H54 (cell line): ENCODE results near the gene CUL3.
A peak's percentile ranks its signal among the peaks of the same experiment; 100 is the strongest.
"Not testable (repeated sequence)": the region's sequence is repeated elsewhere in the genome, so short reads cannot be mapped to it uniquely, and the experiment has no call there.

Experiments
- DNase-seq: peaks from one replicate; pipeline ENCODE4 v3.0.0; 2011; ENCODE audit warnings: low spot score, mixed read lengths; ENCODE audit not compliant: insufficient read length
- FAIRE-seq: peaks from 3 replicates; lab custom pipeline; 2011; peaks lifted over from hg19 to GRCh38; lab: Jason Lieb, UNC
- POLR2A ChIP-seq: IDR thresholded peaks from 2 replicates; pipeline ENCODE4 v1.6.1; 2011; ENCODE audit warnings: low read depth, mild to moderate bottlenecking, low read length

The CUL3 gene

DNA sequence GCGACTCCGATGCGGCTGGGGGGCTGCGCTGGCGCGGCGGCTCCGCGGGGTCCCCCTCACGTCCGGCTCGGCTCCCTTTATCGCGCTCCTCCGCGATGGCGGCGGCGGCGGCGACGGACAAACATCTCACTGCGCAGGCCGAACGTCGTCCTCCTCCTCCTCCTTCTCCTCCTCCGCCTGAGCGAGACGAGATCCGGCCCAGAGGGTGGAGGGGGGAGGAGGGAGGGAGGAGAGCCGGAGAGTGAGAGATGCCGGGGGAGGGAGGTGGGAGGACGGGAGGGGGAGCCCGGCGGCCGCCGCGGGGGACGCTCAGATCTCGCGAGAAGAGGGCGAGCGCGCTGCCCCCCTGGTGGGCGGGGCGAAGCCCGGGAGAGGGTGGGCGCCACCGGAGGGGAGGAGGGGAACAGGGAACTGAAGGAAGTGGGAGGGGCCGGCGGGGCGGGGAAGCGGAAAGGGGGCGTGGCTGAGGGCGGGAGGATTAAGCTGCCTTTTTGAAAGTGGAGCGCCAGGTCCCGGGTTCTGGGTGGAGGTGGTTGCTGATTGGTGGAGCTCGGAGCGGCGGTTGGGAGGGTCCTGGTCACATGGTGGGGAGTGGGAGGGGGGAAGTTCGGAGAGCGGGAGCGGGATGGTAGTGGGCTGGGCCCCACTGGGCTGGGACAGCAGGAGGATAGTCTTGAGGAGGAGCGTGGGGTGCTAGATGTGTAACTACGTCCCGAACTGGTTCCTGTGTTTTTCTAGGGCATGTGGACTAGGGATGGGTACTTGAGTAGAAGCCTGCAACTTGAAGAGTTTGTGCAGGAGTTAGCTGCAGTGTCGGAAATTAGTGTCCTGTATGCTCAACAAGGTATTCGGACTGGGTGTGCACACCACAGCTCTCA, at the start of gene CUL3:
Gene CUL3 (minus strand): TSS at position 153 of the 878 bp plus-strand sequence. CDS start 354 bp downstream, outside the sequence.
- DNase-seq: peak; percentile 89
- TF ChIP-seq POLR2A: peak; percentile 94
- FAIRE-seq: peak; percentile 94

DNA sequence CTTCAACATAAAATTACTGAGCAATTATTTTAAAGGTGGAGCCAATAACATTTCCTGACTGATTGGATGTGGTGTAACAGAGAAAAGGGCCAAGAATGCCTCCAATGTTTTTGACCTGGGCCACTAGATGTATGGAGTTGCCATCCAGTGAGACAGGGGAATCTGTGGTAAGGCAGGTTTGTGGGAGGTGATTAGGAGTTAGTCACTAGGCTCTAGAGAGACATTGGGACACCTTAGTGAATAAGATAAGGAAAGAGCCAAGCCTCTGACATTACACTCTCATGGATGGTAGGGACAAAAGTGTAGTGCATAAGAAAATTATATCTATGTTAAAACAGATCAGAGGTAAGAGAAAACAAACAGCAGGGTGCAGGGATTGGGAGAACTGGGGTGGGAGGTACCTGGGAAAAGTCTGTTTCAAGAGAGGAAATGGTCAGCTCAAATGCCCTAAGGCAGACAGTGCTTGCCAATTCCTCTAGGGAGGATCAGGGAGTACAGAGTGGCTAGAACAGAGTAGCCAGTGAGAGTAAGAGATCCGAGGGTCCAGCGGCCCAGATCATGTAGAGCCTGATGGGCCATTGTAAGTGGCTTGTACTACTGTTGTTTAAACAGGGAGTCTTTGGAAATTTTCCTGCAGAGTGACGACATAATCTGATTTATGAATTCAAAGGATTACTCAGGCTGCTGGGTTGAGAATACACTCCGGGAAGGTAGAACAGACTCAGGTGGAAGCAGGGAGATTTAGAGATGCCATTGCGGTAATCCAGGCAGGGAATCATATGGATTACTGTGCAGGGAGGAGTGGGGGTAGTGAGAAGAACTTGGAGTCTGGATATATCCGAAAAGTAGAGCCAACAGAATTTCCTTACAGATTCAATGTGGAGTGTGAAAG, 45.7 kb upstream of the CUL3 start:
- DNase-seq: no peak
- no peak for TF ChIP-seq POLR2A
- no peak for FAIRE-seq

DNA sequence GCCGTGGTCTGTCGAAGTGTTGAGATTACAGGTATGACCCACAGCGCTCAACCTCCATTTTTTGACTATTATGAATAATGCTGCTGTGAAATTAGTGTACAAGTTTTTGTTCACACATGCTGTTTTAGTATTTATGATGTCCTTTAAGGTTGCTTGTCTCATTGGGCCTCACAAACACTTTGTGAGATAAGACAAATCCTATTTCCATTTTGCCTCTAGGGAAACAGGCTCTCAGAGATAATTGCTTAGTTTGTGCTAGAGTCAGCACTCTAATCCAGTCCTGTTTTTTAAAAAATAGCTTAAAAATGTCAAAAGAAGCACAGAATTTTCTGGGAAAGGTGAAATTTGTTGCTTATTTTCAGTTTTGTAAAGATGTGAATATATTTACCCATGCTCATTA, 43.3 kb upstream of the CUL3 start:
- TF ChIP-seq POLR2A: no peak
- DNase-seq (no peak), FAIRE-seq (no peak)

DNA sequence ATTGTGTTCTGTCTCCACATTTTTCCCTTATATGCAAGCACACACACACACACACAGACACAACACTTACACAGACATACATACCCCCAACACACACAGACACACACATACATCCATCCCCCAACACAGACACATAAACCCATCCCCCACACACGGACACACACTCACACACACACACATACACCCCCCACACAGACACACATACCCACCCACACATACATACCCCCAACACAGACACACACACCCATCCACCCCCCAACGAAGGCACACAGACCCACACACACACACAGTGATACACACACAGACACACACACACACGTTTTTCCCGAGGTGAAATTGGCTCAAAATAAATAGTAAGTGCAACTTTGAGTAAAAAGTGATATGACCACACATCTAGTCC, 41.6 kb upstream of the CUL3 start:
- no peak for TF ChIP-seq POLR2A
- FAIRE-seq: no peak

DNA sequence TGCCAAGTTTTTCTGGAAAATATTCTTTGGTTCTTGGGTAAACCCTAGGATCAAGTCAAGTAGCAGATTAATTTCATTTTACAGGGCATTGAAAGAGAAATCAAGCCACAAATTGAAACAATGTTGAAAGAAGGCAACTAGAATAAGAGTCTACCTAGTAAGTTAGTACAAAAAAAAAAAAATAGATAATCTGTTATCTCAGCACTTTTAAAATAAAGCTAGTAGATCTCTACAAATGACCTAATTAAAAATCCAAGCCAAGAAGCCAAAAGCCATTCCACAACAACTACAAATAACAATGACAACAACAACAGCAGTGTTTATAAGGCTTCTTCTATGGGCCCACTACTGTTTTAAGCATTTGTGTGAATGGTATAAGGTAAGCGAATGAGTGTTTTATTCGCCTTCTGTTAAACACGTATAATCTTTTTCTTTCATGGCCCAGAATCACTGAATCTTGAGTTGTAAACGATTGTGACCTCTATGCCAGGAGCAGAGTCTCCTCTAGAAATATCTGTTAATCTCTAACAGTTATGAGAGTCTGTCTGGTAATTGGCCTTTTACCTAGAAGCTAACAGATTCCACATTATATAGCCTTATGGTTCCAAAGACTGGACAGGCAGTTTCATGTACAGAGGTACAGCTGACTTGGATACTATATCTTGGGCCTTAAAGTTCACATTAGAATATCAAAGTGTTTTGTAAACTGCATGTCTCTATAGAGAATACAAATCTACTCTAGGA, 28.6 kb upstream of the CUL3 start:
- TF ChIP-seq POLR2A: no peak
- FAIRE-seq (no peak), DNase-seq (no peak)

More for the DNA sequence above, 41.6 kb upstream of the CUL3 start:
- no peak for DNase-seq

DNA sequence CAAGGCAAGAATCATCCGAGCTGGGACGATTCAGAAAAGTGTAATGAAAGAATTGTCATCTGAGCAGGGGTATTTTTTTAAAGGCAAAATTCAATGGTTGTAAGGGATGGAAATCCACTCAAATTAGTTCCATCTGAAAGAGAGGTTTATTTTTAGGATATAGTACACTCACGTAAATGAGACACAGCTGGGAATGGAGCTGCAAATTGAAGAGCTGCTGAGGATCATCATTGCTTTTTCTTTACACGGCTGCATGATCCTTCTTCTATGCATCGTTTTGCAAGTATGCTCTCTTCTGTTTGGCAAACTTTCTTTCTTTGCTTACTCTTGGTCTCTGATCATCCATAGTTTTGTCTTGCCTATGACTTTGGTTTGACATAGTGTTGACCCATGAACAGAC, 27.4 kb upstream of the CUL3 start:
- DNase-seq (no peak), FAIRE-seq (no peak)
- TF ChIP-seq POLR2A: no peak

DNA sequence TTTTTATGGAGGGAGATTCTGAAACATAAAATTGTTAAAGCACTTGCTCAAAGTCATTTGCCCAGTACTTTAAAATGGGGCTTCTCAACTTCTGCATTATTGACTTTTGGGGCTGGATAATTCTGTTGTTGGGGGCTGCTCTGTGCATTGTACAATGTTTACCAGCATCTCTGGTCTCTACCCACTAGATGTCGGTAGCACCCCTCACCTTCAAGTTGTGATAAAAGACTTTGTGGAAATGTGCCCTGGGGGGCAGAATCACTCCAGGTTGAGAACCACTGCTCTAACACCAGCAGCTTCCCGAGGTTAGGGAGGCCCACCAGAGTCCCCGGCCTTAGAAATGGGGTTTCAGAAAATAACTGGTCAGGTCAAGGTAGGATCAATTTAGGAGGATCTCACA, 26.8 kb upstream of the CUL3 start:
- no peak for FAIRE-seq
- TF ChIP-seq POLR2A: no peak
- DNase-seq: no peak

DNA sequence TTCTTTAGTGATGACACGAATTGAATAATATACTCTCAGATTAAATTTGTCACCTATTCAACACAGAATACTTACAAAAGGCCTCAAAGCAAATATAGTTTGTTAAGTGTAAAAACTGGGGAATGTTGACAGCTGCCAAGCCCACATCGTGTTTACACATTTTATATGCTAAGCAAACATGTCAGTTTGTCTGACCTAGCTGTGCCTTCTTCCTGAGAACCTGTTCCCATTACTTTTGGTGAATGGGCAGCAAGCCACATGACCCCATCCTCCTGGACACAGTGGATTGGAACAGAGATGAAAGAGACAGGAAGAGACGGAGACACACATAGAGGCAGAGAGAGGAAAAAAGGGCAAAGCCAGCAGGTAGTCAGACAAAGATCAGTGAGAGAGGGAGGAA, 22.9 kb upstream of the CUL3 start:
- no peak for TF ChIP-seq POLR2A
- DNase-seq: no peak
- FAIRE-seq: no peak

DNA sequence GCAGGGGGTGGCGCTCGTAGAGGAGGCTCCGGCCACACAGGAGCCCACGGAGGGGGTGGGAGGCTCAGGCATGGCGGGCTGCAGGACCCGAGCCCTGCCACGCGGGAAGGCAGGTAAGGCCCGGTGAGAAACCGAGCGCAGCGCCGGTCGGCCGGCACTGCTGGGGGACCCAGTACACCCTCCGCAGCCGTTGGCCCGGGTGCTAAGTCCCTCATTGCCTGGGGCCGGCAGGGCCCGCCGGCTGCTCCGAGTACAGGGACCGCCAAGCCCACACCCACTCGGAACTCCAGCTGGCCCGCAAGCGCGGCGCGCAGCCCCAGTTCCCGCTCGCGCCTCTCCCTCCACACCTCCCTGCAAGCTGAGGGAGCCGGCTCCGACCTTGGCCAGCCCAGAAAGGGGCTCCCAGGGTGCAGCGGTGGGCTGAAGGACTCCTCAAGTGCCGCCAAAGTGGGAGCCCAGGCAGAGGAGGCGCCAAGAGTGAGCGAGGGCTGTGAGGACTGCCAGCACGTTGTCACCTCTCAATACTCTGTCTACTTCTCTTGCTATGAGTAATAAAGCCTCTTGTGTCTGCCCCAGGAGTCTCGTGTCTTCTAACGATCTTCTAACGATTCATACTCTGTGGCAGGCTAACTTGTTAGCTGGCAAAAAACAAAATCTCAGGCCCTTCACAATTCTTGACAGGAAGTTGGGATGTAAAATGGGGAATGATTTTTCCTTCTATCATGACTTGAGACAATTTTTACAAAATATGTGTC, 18.8 kb upstream of the CUL3 start:
- FAIRE-seq, DNase-seq: not testable (repeated sequence)

DNA sequence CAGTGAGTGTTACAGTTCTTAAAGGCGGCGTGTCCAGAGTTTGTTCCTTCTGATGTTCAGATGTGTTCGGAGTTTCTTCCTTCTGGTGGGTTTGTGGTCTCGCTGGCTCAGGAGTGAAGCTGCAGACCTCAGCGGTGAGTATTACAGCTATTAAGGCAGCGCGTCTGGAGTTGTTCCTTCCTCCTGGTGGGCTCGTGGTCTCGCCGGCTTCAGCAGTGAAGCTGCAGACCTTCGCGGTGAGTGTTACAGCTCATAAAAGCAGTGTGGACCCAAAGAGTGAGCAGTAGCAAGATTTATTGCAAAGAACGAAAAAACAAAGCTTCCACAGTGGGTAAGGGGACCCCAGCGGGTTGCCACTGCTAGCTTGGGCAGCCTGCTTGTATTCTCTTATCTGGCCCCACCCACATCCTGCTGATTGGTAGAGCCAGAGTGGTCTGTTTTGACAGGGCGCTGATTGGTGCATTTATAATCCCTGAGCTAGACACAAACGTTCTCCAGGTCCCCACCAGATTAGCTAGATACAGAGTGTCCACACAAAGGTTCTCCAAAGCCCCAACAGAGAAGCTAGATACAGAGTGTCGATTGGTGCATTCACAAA, 17.7 kb upstream of the CUL3 start:
- not testable (repeated sequence) for DNase-seq, FAIRE-seq

DNA sequence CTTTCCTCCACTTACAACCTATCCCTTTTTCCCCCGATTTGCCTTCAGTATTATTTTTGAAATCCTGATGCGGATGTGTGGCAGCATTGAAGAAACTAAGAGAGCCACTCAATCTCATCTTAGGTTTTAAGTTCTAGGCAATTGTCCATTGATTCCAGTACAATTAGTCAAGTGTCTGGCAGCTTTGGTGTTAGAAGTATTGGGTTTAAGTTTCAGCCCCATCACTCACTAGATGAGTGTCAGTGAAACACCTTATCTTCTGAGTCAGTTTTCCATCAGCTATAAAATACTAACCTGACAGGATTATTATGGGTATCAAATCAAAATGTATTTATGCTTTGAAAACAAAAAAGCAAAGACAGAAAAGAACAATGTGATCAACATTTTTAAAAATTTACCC, 16.8 kb upstream of the CUL3 start:
- FAIRE-seq (no peak), DNase-seq (no peak)
- no peak for TF ChIP-seq POLR2A

DNA sequence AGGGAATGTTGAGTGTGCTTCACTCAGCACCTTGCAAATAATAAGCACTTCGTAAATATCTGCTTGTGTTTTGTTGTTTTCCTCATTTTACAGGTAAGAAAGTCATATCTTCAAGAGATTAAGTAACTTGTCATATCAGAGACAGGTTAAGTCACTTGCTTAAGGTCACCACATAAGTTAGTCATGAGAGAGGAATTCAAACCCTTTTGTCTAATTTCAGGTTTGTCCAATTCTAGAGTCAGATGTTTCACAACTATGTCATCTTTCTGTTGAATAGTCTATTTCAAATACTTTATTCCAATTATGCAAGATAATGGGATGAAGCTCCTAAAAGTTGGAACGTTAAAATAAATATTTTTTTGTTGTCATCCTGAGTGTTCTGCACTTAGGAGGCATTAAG, 13.5 kb upstream of the CUL3 start:
- DNase-seq (no peak), FAIRE-seq (no peak)
- no peak for TF ChIP-seq POLR2A

DNA sequence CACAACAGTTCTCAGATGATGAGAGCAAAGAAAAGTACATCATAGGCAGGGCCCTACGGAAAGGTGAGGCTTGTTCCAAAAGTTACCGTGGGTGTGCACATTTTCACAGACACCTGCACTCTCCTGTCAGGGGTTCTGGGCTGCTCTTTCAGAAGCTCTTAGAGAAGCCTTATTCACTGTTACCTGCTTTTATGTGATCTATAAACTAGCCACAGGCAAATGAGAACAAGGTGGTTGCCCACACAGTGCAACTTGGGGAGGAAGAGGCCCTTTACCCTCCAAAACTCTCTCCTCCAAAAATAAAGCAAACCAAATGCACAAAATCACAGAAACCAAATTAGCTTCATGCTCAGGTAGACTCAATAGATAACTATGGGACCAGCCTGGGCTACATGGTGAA, 11.1 kb upstream of the CUL3 start:
- DNase-seq (no peak), FAIRE-seq (no peak)
- no peak for TF ChIP-seq POLR2A
